Fibroblast of lung (primary cell): ENCODE measurements around the gene EIF4G1.

Source experiments
- CTCF ChIP-seq, 2 donors: IDR thresholded peaks in 1 of 2; conservative IDR thresholded peaks in 1 of 2; 1 replicate in 1 of 2; 2 replicates in 1 of 2; pipeline ENCODE4 v1.5.1; 2011 to 2012; ENCODE audit warnings: low read length in 2 of 2, control low read depth in 1 of 2, inconsistent platforms in 1 of 2, low read depth in 1 of 2, mild to moderate bottlenecking in 1 of 2
- EZH2 ChIP-seq: IDR thresholded peaks from 2 replicates; pipeline ENCODE4 v1.5.1; 2012; ENCODE audit warnings: low read length, control low read depth, mild to moderate bottlenecking; ENCODE audit errors: missing control alignments

GRCh38 chr3:184381261-184382224 is 67.1 kb downstream of the EIF4G1 start:
- no peak for TF ChIP-seq CTCF (conservative IDR thresholded peaks at IDR 0.05 in 1 of 2, IDR thresholded peaks at IDR 0.05 in 1 of 2; ENCODE audit: low read depth in 1 of 2, low read length in 2 of 2)
- TF ChIP-seq EZH2 = no peak
